Skeletal muscle tissue (tissue), 4 donors: ENCODE measurements around the gene YBX3. TPM values are rescaled to one million over a fixed set of nuclear protein-coding genes. Genes with fewer than 3 reads are reported as not detected.

ENCODE experiments used
- H3K27ac ChIP-seq: one replicate; pipeline ENCODE4 v1.7.0; 2013; ENCODE audit warnings: mild to moderate bottlenecking, low read depth, low read length, inconsistent platforms
- H3K27me3 ChIP-seq, 3 donors: one replicate each; pipeline ENCODE4 v1.7.0; 2013; ENCODE audit warnings: low read length in 3 of 3; ENCODE audit not compliant: control insufficient read depth in 3 of 3, insufficient read depth in 3 of 3
- H3K36me3 ChIP-seq, 3 donors: one replicate each; pipeline ENCODE4 v1.7.0; 2013; ENCODE audit warnings: low read length in 3 of 3; ENCODE audit not compliant: control insufficient read depth in 3 of 3, insufficient read depth in 3 of 3
- H3K4me1 ChIP-seq, 3 donors: one replicate each; pipeline ENCODE4 v1.7.0; 2013; ENCODE audit warnings: low read length in 3 of 3, mild to moderate bottlenecking in 3 of 3; ENCODE audit not compliant: control insufficient read depth in 3 of 3, insufficient read depth in 3 of 3
- H3K4me3 ChIP-seq, 3 donors: one replicate each; pipeline ENCODE4 v1.7.0; 2013; ENCODE audit warnings: low read length in 3 of 3
- H3K9ac ChIP-seq, 3 donors: one replicate each; pipeline ENCODE4 v1.7.0; 2013; ENCODE audit warnings: low read length in 3 of 3, mild to moderate bottlenecking in 3 of 3, moderate library complexity in 2 of 3, low read depth in 1 of 3
- H3K9me3 ChIP-seq, 3 donors: one replicate each; pipeline ENCODE4 v1.7.0; 2013; ENCODE audit warnings: low read length in 3 of 3; ENCODE audit not compliant: control insufficient read depth in 3 of 3
- total RNA-seq: library from RNA; depleted of rRNA; stranded (reverse); fragments of >200 nt; gene quantifications from one replicate; pipeline ENCODE4 v1.2.3, GENCODE V29; 2014
- donor health status: Osteomylitis.

YBX3 gene
- total RNA-seq, 1 donor from 2014 or later = 172 TPM

DNA sequence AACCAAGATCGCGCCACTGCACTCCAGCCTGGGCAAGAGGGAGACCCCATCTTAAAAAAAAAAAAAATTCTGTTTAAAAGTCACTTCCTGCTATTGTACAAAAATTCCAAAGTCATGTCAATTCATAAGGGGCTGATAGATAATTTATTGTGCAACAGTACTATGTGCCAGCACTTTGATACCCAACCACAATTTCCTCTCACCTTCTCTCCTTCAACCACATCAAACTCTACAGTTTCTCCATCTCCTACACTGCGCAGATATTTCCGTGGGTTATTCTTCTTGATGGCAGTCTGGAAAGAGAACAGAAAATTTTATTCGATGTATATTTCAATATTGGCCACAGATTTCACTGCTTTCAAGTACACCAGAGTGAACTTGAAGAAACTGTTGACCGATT is 7.6 kb downstream of the YBX3 start:
- Histone ChIP-seq H3K4me3 (no peak overlapping the region), H3K9ac (no peak overlapping the region), H3K36me3 (peaks cover 15 to 39% (median 36%) of the 10 kb centered on the region in 3 donors), H3K27ac (peak overlapping the region; percentile 100), H3K27me3 (no peaks in the 10 kb centered on the region), H3K4me1 (peaks cover 10 to 42% (median 41%) of the 10 kb centered on the region in 3 donors), H3K9me3 (no peaks in the 10 kb centered on the region)

DNA sequence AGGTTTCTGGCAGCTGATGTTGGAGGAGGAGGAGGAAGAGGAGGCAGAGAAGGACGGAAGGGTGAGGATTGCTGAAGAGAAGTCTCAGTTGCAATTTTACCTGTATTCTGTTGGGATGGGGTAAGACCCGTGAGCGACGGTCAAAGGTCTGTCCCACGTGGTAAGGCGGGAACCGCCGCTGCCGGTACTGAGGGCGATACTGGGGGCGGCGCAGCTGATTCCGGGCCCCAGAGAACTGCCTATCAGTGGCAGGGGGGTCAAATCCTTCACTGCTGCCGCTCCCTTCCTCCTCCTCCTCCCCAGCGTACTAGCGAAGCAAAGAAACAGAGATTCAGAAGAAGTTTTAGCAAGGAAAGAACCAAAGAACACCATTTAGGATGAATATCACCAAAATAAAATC is 13.3 kb downstream of the YBX3 start:
- peak overlapping the region; percentile 82 for H3K27ac ChIP-seq
- no peaks in the 10 kb centered on the region for H3K9me3 ChIP-seq
- no peaks in the 10 kb centered on the region for H3K27me3 ChIP-seq
- H3K9ac ChIP-seq = peak overlapping the region in 2 of 3 donors; percentile 36 to 41
- H3K4me3 ChIP-seq = no peak overlapping the region
- H3K36me3 ChIP-seq = peaks cover 30 to 70% (median 67%) of the 10 kb centered on the region in 3 donors
- peaks cover 42 to 61% (median 46%) of the 10 kb centered on the region in 3 donors for H3K4me1 ChIP-seq

DNA sequence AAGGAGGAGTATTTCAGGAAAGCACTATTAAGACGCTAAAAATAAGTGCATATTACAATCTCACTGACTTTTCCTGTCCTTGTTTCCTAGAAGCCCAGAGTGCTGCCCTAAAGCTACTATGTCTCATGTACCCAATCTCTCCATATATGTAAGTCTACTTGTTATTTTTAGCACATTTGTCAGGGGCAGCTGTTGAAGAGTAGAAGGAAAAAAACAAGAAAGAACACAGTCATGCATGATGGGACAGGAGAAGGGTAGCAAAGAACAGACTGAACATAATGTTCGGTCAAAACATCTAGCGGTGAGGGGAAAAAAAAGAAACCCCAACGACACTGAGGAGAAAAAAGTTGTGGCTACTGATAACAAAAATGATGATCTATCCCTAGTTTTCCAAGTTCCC is 14.3 kb downstream of the YBX3 start:
- Histone ChIP-seq H3K27me3 (no peaks in the 10 kb centered on the region), H3K27ac (peak overlapping the region; percentile 82), H3K4me1 (peaks cover 47 to 64% (median 49%) of the 10 kb centered on the region in 3 donors), H3K9me3 (no peaks in the 10 kb centered on the region), H3K36me3 (peaks cover 33 to 67% (median 67%) of the 10 kb centered on the region in 3 donors), H3K9ac (peak overlapping the region in 2 of 3 donors; percentile 27 to 55), H3K4me3 (no peak overlapping the region)

DNA sequence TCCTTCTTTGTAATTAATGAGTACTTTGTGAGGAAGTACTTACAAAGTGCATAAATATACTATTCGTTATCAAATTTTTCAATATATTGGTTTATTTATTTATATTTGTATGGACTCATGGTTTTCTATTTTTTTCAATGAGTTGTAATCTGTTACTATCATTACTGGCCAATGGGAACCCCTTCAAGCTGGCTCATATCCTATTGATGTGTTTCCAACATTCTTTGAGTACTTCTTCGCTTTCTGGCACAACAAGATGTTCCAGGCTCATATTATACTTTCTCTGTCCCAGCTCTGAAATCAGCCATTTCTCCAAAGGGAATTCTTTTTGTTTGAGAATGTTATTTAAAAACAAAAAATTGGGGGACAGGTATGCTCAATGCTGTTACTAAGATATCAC is 17.5 kb downstream of the YBX3 start:
- Histone ChIP-seq H3K4me3 (peak overlapping the region in 1 of 3 donors; percentile 48), H3K36me3 (peaks cover 43 to 70% (median 68%) of the 10 kb centered on the region in 3 donors), H3K4me1 (peaks cover 44 to 47% (median 46%) of the 10 kb centered on the region in 3 donors), H3K27me3 (no peaks in the 10 kb centered on the region), H3K9me3 (no peaks in the 10 kb centered on the region), H3K9ac (no peak overlapping the region), H3K27ac (peak overlapping the region; percentile 36)

DNA sequence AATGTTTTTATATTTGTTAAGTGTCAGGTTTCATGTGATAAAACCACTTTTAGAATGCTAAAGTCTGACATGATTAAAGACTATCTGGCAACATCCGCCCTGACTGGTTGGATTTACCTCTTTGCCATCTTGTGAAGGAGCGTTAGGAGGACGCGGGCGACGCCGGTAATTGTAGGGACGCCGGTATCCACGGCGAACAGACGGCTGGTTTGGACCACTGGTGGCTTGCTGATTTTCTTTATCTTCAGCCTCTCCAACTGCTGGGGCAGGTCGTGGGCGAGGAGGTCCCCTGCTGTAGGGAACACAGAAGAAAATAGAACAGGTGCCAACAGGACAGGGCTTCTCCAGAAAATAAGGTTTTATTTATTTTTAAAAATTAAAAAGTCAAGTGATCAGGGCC is 21.3 kb downstream of the YBX3 start:
- H3K27me3 ChIP-seq = no peaks in the 10 kb centered on the region
- H3K9ac ChIP-seq = no peak overlapping the region
- no peaks in the 10 kb centered on the region for H3K9me3 ChIP-seq
- no peak overlapping the region for H3K4me3 ChIP-seq
- peaks cover 48 to 72% (median 67%) of the 10 kb centered on the region in 3 donors for H3K36me3 ChIP-seq
- H3K27ac ChIP-seq = no peak overlapping the region
- H3K4me1 ChIP-seq = peaks cover 17 to 22% (median 20%) of the 10 kb centered on the region in 3 donors

DNA sequence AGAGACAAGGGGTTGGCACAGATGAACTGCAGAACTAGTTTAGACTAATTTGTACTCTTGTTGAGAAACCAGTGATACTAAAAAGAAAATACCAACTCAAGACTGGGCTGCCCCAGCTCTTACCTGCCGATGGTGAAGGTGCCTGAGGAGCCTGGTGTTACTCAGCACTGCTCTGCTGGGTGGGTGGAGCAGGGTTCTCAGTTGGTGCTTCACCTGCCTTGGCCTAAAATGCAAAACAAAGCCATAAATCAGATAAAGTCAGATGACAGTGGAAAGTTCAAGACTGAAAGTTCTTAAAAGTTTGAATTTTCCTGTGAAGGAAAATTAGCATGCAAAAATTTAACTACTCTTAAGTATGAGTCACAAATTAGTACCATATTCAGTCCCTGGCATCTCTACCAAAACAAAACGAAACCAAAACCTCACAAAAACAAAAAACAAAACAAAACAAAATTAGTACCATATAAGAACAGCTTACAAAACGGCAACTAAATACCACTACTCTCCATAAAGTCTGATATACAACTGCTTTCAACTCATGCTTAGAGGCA is 21.9 kb downstream of the YBX3 start:
- Histone ChIP-seq H3K9me3 (no peaks in the 10 kb centered on the region), H3K27ac (no peak overlapping the region), H3K9ac (no peak overlapping the region)

DNA sequence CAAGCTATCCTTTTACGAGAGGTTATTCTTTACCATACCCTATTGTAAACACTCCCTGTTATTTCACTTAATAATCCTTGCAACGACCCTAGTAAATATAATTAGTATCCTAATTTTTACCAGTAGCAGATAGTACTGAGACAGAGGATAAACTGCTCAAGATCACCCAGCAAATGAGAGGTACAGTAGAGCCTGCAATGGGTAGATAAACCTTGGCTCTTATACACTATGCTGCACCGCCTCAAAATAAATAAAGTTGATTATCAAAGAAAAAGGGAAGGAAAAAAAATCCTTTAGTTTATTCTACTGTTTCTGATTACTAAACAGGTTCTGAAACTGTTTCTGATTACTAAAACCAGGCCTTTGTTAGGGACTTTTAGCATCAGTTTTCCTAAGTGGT is 22.5 kb downstream of the YBX3 start:
- peaks cover 9 to 13% (median 10%) of the 10 kb centered on the region in 3 donors for H3K4me1 ChIP-seq
- H3K27me3 ChIP-seq = no peaks in the 10 kb centered on the region
- H3K9ac ChIP-seq = no peak overlapping the region
- H3K27ac ChIP-seq = no peak overlapping the region
- H3K36me3 ChIP-seq = peaks cover 48 to 66% (median 64%) of the 10 kb centered on the region in 3 donors
- no peaks in the 10 kb centered on the region for H3K9me3 ChIP-seq
- H3K4me3 ChIP-seq = no peak overlapping the region

More for the DNA sequence above, 21.9 kb downstream of the YBX3 start:
- no peaks in the 10 kb centered on the region for H3K27me3 ChIP-seq
- H3K4me1 ChIP-seq = peaks cover 16 to 19% (median 16%) of the 10 kb centered on the region in 3 donors
- H3K36me3 ChIP-seq = peaks cover 48 to 69% (median 66%) of the 10 kb centered on the region in 3 donors
- H3K4me3 ChIP-seq = no peak overlapping the region

DNA sequence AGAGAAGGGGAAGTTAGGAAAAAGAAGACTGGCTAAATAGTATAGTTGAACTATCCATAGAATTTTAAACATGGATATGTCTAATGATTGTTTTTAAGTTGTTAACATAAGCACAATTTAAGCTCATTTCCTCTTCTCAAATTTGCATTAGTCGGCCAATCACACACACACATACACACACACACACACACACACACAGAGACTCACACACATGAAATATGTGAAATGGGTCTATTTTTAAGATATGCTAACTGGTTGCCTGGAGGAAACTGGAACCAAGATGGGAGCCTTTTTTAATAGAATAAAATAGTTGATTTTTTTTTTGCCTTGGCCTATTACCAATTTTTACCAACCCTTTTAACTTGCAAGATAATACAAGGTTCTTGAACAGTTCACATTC is 25.3 kb downstream of the YBX3 start:
- no peak overlapping the region for H3K4me3 ChIP-seq
- no peak overlapping the region for H3K27ac ChIP-seq
- H3K4me1 ChIP-seq = no peaks in the 10 kb centered on the region
- H3K36me3 ChIP-seq = peaks cover 40 to 49% (median 46%) of the 10 kb centered on the region in 3 donors
- H3K9me3 ChIP-seq = no peaks in the 10 kb centered on the region
- H3K9ac ChIP-seq = no peak overlapping the region
- H3K27me3 ChIP-seq = no peaks in the 10 kb centered on the region

DNA sequence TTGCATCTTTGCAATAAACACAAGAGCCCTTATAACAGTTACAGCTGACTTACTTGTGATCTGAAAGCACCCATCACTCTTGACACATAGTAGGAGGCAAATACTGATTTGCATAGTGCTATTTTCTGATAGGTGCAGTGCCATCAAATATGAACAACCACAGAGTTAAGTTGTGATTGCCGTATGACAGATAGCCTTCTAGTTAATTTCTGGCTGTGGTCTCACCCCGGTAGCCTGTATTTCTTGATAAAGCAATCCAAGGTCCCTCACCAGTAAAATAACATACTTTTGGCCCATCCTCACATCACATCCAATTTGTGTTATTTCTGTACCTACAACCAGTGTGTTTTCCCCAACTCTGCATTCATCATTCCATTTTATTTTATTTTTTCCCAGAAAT is 26.0 kb downstream of the YBX3 start:
- peaks cover 0 to 2% (median 0%) of the 10 kb centered on the region in 3 donors for H3K4me1 ChIP-seq
- no peak overlapping the region for H3K9ac ChIP-seq
- no peak overlapping the region for H3K4me3 ChIP-seq
- no peak overlapping the region for H3K27ac ChIP-seq
- H3K27me3 ChIP-seq = no peaks in the 10 kb centered on the region
- H3K36me3 ChIP-seq = peaks cover 36 to 45% (median 45%) of the 10 kb centered on the region in 3 donors
- no peaks in the 10 kb centered on the region for H3K9me3 ChIP-seq

DNA sequence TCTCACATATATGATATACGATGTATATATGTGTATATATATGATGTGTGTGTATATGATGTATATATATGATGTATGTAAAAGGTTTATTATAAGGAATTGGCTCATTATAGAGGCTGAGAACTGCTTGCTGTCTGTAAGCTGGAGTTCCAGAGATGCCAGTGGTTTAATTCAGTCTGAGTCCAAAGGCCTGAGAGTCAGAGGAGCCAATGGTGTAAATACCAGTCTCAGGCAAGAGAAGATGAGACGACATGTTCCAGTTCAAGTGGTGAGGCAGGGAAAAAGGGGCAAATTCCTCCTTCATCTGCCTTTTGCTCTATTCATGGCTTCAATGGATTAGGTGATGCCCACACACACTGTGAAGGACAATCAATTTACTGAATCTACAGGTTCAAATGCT is 32.2 kb downstream of the YBX3 start:
- Histone ChIP-seq H3K27ac (no peak overlapping the region), H3K27me3 (no peaks in the 10 kb centered on the region), H3K9me3 (no peaks in the 10 kb centered on the region), H3K4me1 (peaks cover 0 to 15% (median 4%) of the 10 kb centered on the region in 3 donors), H3K36me3 (peaks cover 0 to 5% (median 0%) of the 10 kb centered on the region in 3 donors), H3K4me3 (no peak overlapping the region), H3K9ac (no peak overlapping the region)
